Right lobe of liver (tissue), 6 donors: Measurements from ENCODE around the gene PDE7B. TPM values are rescaled to one million over a fixed set of nuclear protein-coding genes. Genes with fewer than 3 reads are reported as not detected.

Source experiments
- ATAC-seq, 4 donors: fragments of 200-7000 bp; cut with Tn5 transposase; one replicate each; pipeline ENCODE4 v1.9.1; 2020; ENCODE audit warnings: mild to moderate bottlenecking in 4 of 4, moderate library complexity in 4 of 4
- DNase-seq, 3 donors: peaks; one replicate each; pipeline ENCODE4 v3.0.0-alpha.2; 2020
- H3K27ac ChIP-seq, 3 donors: fragments of 200-600 bp; one replicate each; pipeline ENCODE4 v1.8.0; 2022
- H3K27me3 ChIP-seq, 2 donors: fragments of 200-600 bp; one replicate each; pipeline ENCODE4 v1.8.0; 2022
- H3K36me3 ChIP-seq, 4 donors: fragments of 200-600 bp; sonication (generic) in 1 of 4; one replicate each; pipeline versions ENCODE4 v1.5.1 to v1.8.0; 2017 to 2022; ENCODE audit warnings: control low read depth in 1 of 4
- H3K4me1 ChIP-seq, 4 donors: fragments of 200-600 bp; sonication (generic) in 1 of 4; one replicate each; pipeline versions ENCODE4 v1.5.1 to v1.8.0; 2017 to 2022; ENCODE audit warnings: control low read depth in 1 of 4
- H3K4me3 ChIP-seq, 3 donors: fragments of 200-600 bp; one replicate each; pipeline ENCODE4 v1.8.0; 2022
- H3K9me3 ChIP-seq, 4 donors: fragments of 200-600 bp; sonication (generic) in 1 of 4; one replicate each; pipeline versions ENCODE4 v1.5.1 to v1.8.0; 2017 to 2022; ENCODE audit warnings: control low read depth in 1 of 4
- CTCF ChIP-seq, 4 donors: fragments of 200-600 bp in 3 of 4; fragments of 450-650 bp in 1 of 4; IDR thresholded peaks; one replicate each; pipeline versions ENCODE4 v1.5.1 to v1.8.0; 2016 to 2022; ENCODE audit warnings: antibody characterized with exemption in 4 of 4, mild to moderate bottlenecking in 2 of 4
- POLR2A ChIP-seq: fragments of 450-650 bp; IDR thresholded peaks from one replicate; pipeline ENCODE4 v1.6.1; 2017; ENCODE audit warnings: antibody characterized with exemption, mild to moderate bottlenecking
- WGBS: methylation state at CpG from one replicate; pipeline ENCODE4 v1.1.6; 2018; ENCODE audit warnings: low coverage, low lambda C conversion rate; ENCODE audit not compliant: insufficient coverage; ENCODE audit errors: missing lambda C conversion rate; 5-methylcytosine and 5-hydroxymethylcytosine counted together
- intact Hi-C, 2 donors: fragments of 100-400 bp; cut with DNase I; formaldehyde crosslinking; loops; one replicate each; pipeline versions ENCODE4 v1.11.2 to v1.14.1; 2022
- total RNA-seq, 6 experiments: library from RNA; depleted of rRNA in 2 of 6; stranded (reverse); fragments of >200 nt in 2 of 6; fragmentation: NEBNext Ultra II Directional in 3 of 6; extraction: Animal tissue kit (Norgen Biotek cat#: 25700) in 3 of 6; gene quantifications; one replicate each; pipeline versions ENCODE4 v1.1.0 to v1.2.4, GENCODE V29; 2016 to 2023
- donor health status: DM: no; HTN: yes; CAD: no.
- donor health status: DM: no; HTN: no; CAD: no.
- donor health status: DM: no; HTN: no; CAD: no.
- donor health status: DM: no; HTN: yes; CAD: no.
- donor health status: DM: no; HTN: yes; CAD: no.

Gene PDE7B
- total RNA-seq, 6 experiments from 2014 or later, result 1.1 to 5.1 (median 1.9) TPM

DNA sequence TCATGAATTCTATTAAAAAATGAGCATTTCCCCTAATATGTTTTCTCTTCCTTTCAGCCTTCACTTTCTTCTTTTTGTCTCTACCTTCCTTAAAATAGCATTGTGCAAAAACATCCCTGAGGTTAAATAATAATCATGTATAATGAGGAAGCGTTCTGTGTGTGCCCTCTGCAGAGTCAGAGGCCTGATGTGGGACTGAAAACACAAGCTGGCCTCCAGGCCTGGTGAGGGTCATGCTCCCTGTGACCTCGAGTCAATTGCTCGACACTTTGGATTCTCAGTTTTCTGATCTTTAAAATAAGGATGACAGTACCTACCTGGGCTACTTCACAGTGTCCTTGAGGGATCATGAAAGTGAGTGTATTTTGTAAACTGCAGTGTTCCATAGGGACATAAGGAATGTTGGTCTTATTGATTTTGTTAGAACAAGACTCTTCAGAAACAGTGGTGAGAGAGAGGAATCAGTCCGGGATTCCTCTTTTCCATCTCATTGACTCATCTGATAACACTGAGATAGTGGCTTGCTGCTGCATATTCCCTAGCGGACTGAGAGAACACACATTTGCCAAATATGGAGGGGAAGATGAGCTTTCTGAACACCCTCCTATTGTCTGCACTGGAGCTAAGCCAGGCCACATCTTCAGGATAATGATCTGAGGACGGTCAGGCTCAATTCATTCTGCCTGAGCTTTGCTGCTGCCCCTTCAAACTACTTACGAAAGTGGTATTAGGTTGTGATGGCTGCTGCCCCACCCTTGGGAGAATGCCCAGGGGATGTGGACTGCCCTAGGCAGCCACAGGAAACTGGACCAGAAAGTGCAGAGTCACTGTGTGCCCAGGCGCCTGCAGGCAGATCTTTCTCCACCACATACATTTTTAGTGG, 39.6 kb upstream of the PDE7B start:
- no peaks in the 10 kb centered on the region for H3K27me3 ChIP-seq
- no peak overlapping the region for H3K4me3 ChIP-seq
- no peaks in the 10 kb centered on the region for H3K9me3 ChIP-seq
- intact Hi-C loops, result no loop called here
- DNase-seq (no peak), ATAC-seq (peak; percentile 30 to 39 (median 34))
- peaks cover 0 to 14% (median 5%) of the 10 kb centered on the region in 4 donors for H3K4me1 ChIP-seq
- H3K27ac ChIP-seq, result no peak overlapping the region
- TF ChIP-seq POLR2A (no peak), CTCF (IDR thresholded peaks at IDR 0.05) (no peak)
- H3K36me3 ChIP-seq, result no peaks in the 10 kb centered on the region
- whole genome bisulfite sequencing, result 64% methylated on average over 4 of the region's 8 CpGs

DNA sequence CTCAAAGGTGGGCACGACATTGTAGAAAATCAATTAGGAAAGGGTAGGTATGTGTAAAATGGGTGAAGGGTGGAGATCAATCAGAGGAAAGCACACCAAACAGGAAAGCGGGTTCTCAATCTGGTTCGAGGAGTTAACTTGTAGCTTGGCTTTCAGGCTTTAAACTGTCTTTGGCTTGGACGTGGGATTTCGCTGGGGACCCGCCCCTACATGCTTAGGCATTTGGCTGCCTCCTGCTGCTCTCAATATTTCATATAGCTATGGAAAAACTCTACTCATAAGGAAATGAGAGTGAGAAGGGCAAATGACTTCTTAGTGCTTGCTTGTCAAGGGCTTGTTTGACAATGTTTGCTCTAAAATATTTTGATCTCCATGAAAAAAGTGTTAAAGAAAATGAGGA, 38.1 kb upstream of the PDE7B start:
- no peak overlapping the region for H3K4me3 ChIP-seq
- H3K27me3 ChIP-seq, result no peaks in the 10 kb centered on the region
- DNase-seq (no peak), ATAC-seq (no peak)
- H3K9me3 ChIP-seq, result no peaks in the 10 kb centered on the region
- H3K4me1 ChIP-seq, result peaks cover 0 to 14% (median 6%) of the 10 kb centered on the region in 4 donors
- peaks cover 0 to 4% (median 0%) of the 10 kb centered on the region in 4 donors for H3K36me3 ChIP-seq
- intact Hi-C loops, result no loop called here
- H3K27ac ChIP-seq, result no peak overlapping the region
- WGBS, result 52% methylated on average over 5 of the region's 6 CpGs
- TF ChIP-seq CTCF (IDR thresholded peaks at IDR 0.05) (no peak), POLR2A (no peak)

DNA sequence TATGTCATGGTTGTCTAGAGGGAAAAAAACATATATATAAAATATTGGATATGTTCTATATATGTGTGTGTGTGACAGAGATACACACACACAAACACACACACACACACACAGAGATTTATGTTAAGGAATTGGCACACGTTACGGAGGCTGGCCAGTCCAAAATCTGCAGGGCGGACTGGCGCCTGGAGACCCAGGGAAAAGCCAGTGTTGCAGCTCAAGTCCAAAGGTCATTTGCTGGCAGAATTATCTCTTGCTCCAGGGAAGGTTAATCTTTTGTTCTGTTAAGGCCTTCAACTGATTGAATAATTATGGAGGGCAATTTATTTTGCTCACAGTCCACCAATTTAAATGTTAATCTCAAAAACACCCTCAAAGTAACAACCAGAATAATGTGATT, 37.5 kb upstream of the PDE7B start:
- intact Hi-C loops, result no loop called here
- Histone ChIP-seq H3K27me3 (no peaks in the 10 kb centered on the region), H3K4me1 (peaks cover 0 to 14% (median 6%) of the 10 kb centered on the region in 4 donors), H3K9me3 (no peaks in the 10 kb centered on the region), H3K36me3 (peaks cover 0 to 5% (median 2%) of the 10 kb centered on the region in 4 donors), H3K27ac (peak overlapping the region in 2 of 3 donors; percentile 42 to 55), H3K4me3 (no peak overlapping the region)
- 17% methylated on average over 4 of the region's 4 CpGs for WGBS
- TF ChIP-seq POLR2A (no peak), CTCF (IDR thresholded peaks at IDR 0.05) (no peak)
- ATAC-seq, result peak; percentile 93 to 96 (median 96)
- peak; percentile 57 to 77 (median 67) for DNase-seq

DNA sequence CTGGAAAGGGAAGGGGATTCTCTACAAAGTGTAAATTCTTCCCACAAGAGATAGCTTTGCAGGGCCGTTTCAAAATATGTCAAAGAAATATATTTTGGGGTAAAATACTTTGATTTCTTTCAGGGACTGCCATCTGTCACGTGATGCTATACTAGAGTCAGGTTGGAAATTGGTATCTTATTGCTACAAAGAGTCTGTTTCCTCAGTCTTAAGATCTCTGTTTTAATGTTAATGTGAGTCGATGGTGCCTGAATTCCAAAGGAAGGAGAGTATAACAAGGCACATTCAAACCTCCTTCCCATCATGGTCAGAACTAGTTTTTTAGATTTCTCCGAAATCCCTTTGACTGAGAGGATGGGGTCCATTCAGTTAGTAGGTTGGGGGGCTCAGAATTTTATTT, 36.3 kb upstream of the PDE7B start:
- Histone ChIP-seq H3K9me3 (no peaks in the 10 kb centered on the region), H3K27me3 (no peaks in the 10 kb centered on the region), H3K4me3 (no peak overlapping the region), H3K4me1 (peaks cover 0 to 14% (median 6%) of the 10 kb centered on the region in 4 donors), H3K27ac (peak overlapping the region in 1 of 3 donors; percentile 42), H3K36me3 (peaks cover 0 to 6% (median 2%) of the 10 kb centered on the region in 4 donors)
- TF ChIP-seq POLR2A, result no peak
- TF ChIP-seq CTCF (IDR thresholded peaks at IDR 0.05), result no peak
- WGBS, result 59% methylated on average over 4 of the region's 4 CpGs
- ATAC-seq (no peak), DNase-seq (no peak)
- intact Hi-C loops, result no loop called here
